ENCODE measurements around the gene SERPIND1.

SERPIND1 gene

GRCh38 chr22:20792966-20793728 is 19.2 kb downstream of the SERPIND1 start:
- TF ChIP-seq CTCF (IDR thresholded peaks at IDR 0.05; ENCODE audit: control insufficient read depth, insufficient read depth, low read depth, low read length, missing control alignments) = no peak
- no peak overlapping the region for H3K4me3 ChIP-seq (ENCODE audit: control insufficient read depth, low read depth, low read length)
- no peak for DNase-seq (ENCODE audit: low read depth)

GRCh38 chr22:20793748-20794649 is 20.1 kb downstream of the SERPIND1 start:
- DNase-seq (ENCODE audit: low read depth) = no peak
- TF ChIP-seq CTCF (IDR thresholded peaks at IDR 0.05; ENCODE audit: control insufficient read depth, insufficient read depth, low read depth, low read length, missing control alignments) = no peak
- H3K4me3 ChIP-seq (ENCODE audit: control insufficient read depth, low read depth, low read length) = no peak overlapping the region

GRCh38 chr22:20794650-20795413 is 20.9 kb downstream of the SERPIND1 start:
- TF ChIP-seq CTCF (IDR thresholded peaks at IDR 0.05; ENCODE audit: control insufficient read depth, insufficient read depth, low read depth, low read length, missing control alignments) = no peak
- no peak overlapping the region for H3K4me3 ChIP-seq (ENCODE audit: control insufficient read depth, low read depth, low read length)
- DNase-seq (ENCODE audit: low read depth) = no peak

- no peak overlapping the region for H3K4me3 ChIP-seq (ENCODE audit: control insufficient read depth, low read depth, low read length)
- DNase-seq (ENCODE audit: low read depth) = no peak
- no peak for TF ChIP-seq CTCF (IDR thresholded peaks at IDR 0.05; ENCODE audit: control insufficient read depth, insufficient read depth, low read depth, low read length, missing control alignments)
These were observed 22.8 kb downstream of the SERPIND1 start for GRCh38 chr22:20796731-20797130.

- DNase-seq (ENCODE audit: low read depth) = no peak
- no peak overlapping the region for H3K4me3 ChIP-seq (ENCODE audit: control insufficient read depth, low read depth, low read length)
- TF ChIP-seq CTCF (IDR thresholded peaks at IDR 0.05; ENCODE audit: control insufficient read depth, insufficient read depth, low read depth, low read length, missing control alignments) = no peak
These were observed 24.3 kb downstream of the SERPIND1 start for GRCh38 chr22:20798218-20798617.

GRCh38 chr22:20798974-20799373 is 25.1 kb downstream of the SERPIND1 start:
- no peak for DNase-seq (ENCODE audit: low read depth)
- no peak for TF ChIP-seq CTCF (IDR thresholded peaks at IDR 0.05; ENCODE audit: control insufficient read depth, insufficient read depth, low read depth, low read length, missing control alignments)
- H3K4me3 ChIP-seq (ENCODE audit: control insufficient read depth, low read depth, low read length) = no peak overlapping the region
